ENCODE measurements around the gene TSHZ2.

TSHZ2 gene

GRCh38 chr20:53194306-53195290 lies 222.4 kb downstream of the TSHZ2 start:
- Histone ChIP-seq H3K79me2 (ENCODE audit: insufficient read depth, low read length) (no peaks in the 10 kb centered on the region), H3K27me3 (ENCODE audit: insufficient read depth, low read length) (peaks cover 3% of the 10 kb centered on the region), H2AFZ (ENCODE audit: low read length) (no peak overlapping the region), H3K9ac (ENCODE audit: low read length) (no peak overlapping the region), H3K9me2 (ENCODE audit: low read depth, low read length) (no peaks in the 10 kb centered on the region), H3K4me2 (ENCODE audit: low read length) (no peak overlapping the region), H3F3A (ENCODE audit: insufficient read depth, low read length) (no peaks in the 10 kb centered on the region), H3K27ac (ENCODE audit: low read depth, low read length, poor library complexity, severe bottlenecking) (no peak overlapping the region), H3K36me3 (ENCODE audit: insufficient read depth, low read length) (no peaks in the 10 kb centered on the region), H3K9me3 (ENCODE audit: low read length) (no peaks in the 10 kb centered on the region), H3K4me1 (ENCODE audit: insufficient read depth, low read length, severe bottlenecking) (no peaks in the 10 kb centered on the region), H4K20me1 (ENCODE audit: insufficient read depth, low read length) (no peaks in the 10 kb centered on the region), H3K4me3 (ENCODE audit: low read depth, low read length, poor library complexity, severe bottlenecking) (no peak overlapping the region)
- TF ChIP-seq EZH2 (IDR thresholded peaks at IDR 0.05; ENCODE audit: borderline replicate concordance, low read length) (no peak), CTCF (IDR thresholded peaks at IDR 0.05; ENCODE audit: low read length) (no peak)

DNA sequence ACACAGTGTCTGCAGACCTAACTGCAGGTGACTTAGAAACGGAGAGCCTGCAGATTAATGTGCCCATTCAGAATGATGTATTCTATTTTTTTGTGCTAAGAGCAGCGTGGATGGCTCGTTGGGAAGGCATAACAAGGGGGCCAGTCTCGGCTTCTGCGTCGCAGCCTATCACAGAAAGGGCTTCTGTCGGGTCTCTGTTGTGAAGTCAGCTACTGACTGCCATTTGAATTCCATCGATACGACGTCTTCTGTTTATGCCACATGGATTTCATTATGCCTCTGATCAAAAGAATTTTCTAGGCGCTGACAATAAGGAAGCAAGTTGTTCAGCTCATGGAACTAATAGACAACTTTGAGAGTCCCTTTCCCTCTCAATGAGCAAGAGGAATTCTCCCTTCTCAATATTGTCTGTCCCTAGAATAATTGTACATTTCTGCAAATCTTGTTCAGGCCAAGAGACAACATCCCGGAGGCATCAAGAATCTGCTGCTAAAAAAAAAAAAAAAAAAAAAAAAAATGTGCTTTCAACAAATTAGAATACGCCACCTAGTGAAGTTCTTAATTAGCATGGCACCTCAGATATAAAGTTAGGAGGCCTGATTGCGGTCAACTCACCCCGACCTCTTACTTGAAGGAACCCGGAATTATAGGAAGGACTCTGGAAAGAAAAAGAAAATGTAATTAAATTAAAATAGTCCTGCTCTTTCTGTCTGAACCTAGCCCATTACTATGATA lies 223.9 kb downstream of the TSHZ2 start:
- Histone ChIP-seq H3K4me3 (ENCODE audit: low read depth, low read length, poor library complexity, severe bottlenecking) (no peak overlapping the region), H3K27ac (ENCODE audit: low read depth, low read length, poor library complexity, severe bottlenecking) (no peak overlapping the region), H4K20me1 (ENCODE audit: insufficient read depth, low read length) (no peaks in the 10 kb centered on the region), H3K9ac (ENCODE audit: low read length) (no peak overlapping the region), H3F3A (ENCODE audit: insufficient read depth, low read length) (no peaks in the 10 kb centered on the region), H3K9me2 (ENCODE audit: low read depth, low read length) (no peaks in the 10 kb centered on the region), H3K4me2 (ENCODE audit: low read length) (no peak overlapping the region), H3K9me3 (ENCODE audit: low read length) (no peaks in the 10 kb centered on the region), H3K36me3 (ENCODE audit: insufficient read depth, low read length) (no peaks in the 10 kb centered on the region), H3K27me3 (ENCODE audit: insufficient read depth, low read length) (peaks cover 3% of the 10 kb centered on the region), H2AFZ (ENCODE audit: low read length) (no peak overlapping the region), H3K4me1 (ENCODE audit: insufficient read depth, low read length, severe bottlenecking) (no peaks in the 10 kb centered on the region), H3K79me2 (ENCODE audit: insufficient read depth, low read length) (no peaks in the 10 kb centered on the region)
- TF ChIP-seq CTCF (IDR thresholded peaks at IDR 0.05; ENCODE audit: low read length) (peak; percentile 36; the same call in 1 of the 2 replicates), EZH2 (IDR thresholded peaks at IDR 0.05; ENCODE audit: borderline replicate concordance, low read length) (no peak)

- Histone ChIP-seq H3K4me1 (ENCODE audit: insufficient read depth, low read length, severe bottlenecking) (no peaks in the 10 kb centered on the region), H3K4me3 (ENCODE audit: low read depth, low read length, poor library complexity, severe bottlenecking) (no peak overlapping the region), H3K4me2 (ENCODE audit: low read length) (no peak overlapping the region), H3K9ac (ENCODE audit: low read length) (no peak overlapping the region), H4K20me1 (ENCODE audit: insufficient read depth, low read length) (no peaks in the 10 kb centered on the region), H3K27ac (ENCODE audit: low read depth, low read length, poor library complexity, severe bottlenecking) (no peak overlapping the region), H3K9me3 (ENCODE audit: low read length) (no peaks in the 10 kb centered on the region), H3K36me3 (ENCODE audit: insufficient read depth, low read length) (no peaks in the 10 kb centered on the region), H3K9me2 (ENCODE audit: low read depth, low read length) (no peaks in the 10 kb centered on the region), H3F3A (ENCODE audit: insufficient read depth, low read length) (no peaks in the 10 kb centered on the region), H2AFZ (ENCODE audit: low read length) (no peak overlapping the region), H3K27me3 (ENCODE audit: insufficient read depth, low read length) (no peaks in the 10 kb centered on the region), H3K79me2 (ENCODE audit: insufficient read depth, low read length) (no peaks in the 10 kb centered on the region)
- TF ChIP-seq EZH2 (IDR thresholded peaks at IDR 0.05; ENCODE audit: borderline replicate concordance, low read length) (no peak), CTCF (IDR thresholded peaks at IDR 0.05; ENCODE audit: low read length) (peak; percentile 23; the same call in 1 of the 2 replicates)
These were observed 229.4 kb downstream of the TSHZ2 start for GRCh38 chr20:53201588-53201987.

Data from OCI-LY1 (cell line).